Head of caudate nucleus (tissue), 42 donors: ENCODE measurements around the gene ZZZ3.

Experiments
- DNase-seq, 42 donors: peaks; one replicate each; pipeline versions ENCODE4 v3.0.0 to v3.0.0-alpha.2; 2020 to 2021; ENCODE audit warnings: mixed read lengths in 7 of 42
- intact Hi-C: fragments of 100-400 bp; cut with DNase I; formaldehyde crosslinking; loops from one replicate; pipeline ENCODE4 v1.15.0; 2022

ZZZ3 gene

GRCh38 chr1:77636864-77637263 lies 45.6 kb downstream of the ZZZ3 start:
- no peak for DNase-seq
- intact Hi-C loops = no loop called here
